Inflammatory macrophage treated with lipopolysaccharide for 1 hour (primary cell): Measurements from ENCODE around the gene NFIA.

Source experiments
- DNase-seq, 2 donors: peaks; one replicate each; pipeline ENCODE4 v3.0.0-alpha.2; 2020 to 2022

NFIA gene

GRCh38 chr1:61412601-61413000, 330.2 kb downstream of the NFIA start:
- no peak for DNase-seq

- no peak for DNase-seq
These were observed 336.8 kb downstream of the NFIA start for GRCh38 chr1:61419196-61419595.

- DNase-seq: no peak
These were observed 337.3 kb downstream of the NFIA start for GRCh38 chr1:61419657-61420056.

- DNase-seq: no peak
These were observed 337.9 kb downstream of the NFIA start for GRCh38 chr1:61420243-61420642.

- DNase-seq: no peak
These were observed 338.8 kb downstream of the NFIA start for GRCh38 chr1:61420909-61421835.

- DNase-seq: no peak
These were observed 341.3 kb downstream of the NFIA start for GRCh38 chr1:61423643-61424042.

GRCh38 chr1:61424382-61424781, 342.0 kb downstream of the NFIA start:
- no peak for DNase-seq

GRCh38 chr1:61425040-61425439, 342.7 kb downstream of the NFIA start:
- no peak for DNase-seq

- no peak for DNase-seq
These were observed 343.9 kb downstream of the NFIA start for GRCh38 chr1:61426254-61426653.

- DNase-seq: no peak
These were observed 344.5 kb downstream of the NFIA start for GRCh38 chr1:61426885-61427284.

GRCh38 chr1:61427510-61427909, 345.1 kb downstream of the NFIA start:
- DNase-seq: no peak

- no peak for DNase-seq
These were observed 345.8 kb downstream of the NFIA start for GRCh38 chr1:61428146-61428545.

GRCh38 chr1:61432616-61433388, 350.4 kb downstream of the NFIA start:
- no peak for DNase-seq

GRCh38 chr1:61433646-61434045, 351.3 kb downstream of the NFIA start:
- no peak for DNase-seq

- DNase-seq: no peak
These were observed 351.9 kb downstream of the NFIA start for GRCh38 chr1:61434276-61434675.

- no peak for DNase-seq
These were observed 352.9 kb downstream of the NFIA start for GRCh38 chr1:61435226-61435625.

- DNase-seq: no peak
These were observed 353.7 kb downstream of the NFIA start for GRCh38 chr1:61436016-61436415.

GRCh38 chr1:61436491-61437120, 354.2 kb downstream of the NFIA start:
- DNase-seq: no peak

GRCh38 chr1:61439234-61439633, 356.9 kb downstream of the NFIA start:
- DNase-seq: no peak

- no peak for DNase-seq
These were observed 359.4 kb downstream of the NFIA start for GRCh38 chr1:61441723-61442262.

- DNase-seq: no peak
These were observed 360.2 kb downstream of the NFIA start for GRCh38 chr1:61442544-61442943.

GRCh38 chr1:61444288-61444687, 361.9 kb downstream of the NFIA start:
- no peak for DNase-seq

- no peak for DNase-seq
These were observed 363.0 kb downstream of the NFIA start for GRCh38 chr1:61445269-61445825.
